ENCODE results near the gene NECAB3. TPM values are rescaled to one million over a fixed set of nuclear protein-coding genes. Genes with fewer than 3 reads are reported as not detected.
"Not testable (repeated sequence)": the region's sequence is repeated elsewhere in the genome, so short reads cannot be mapped to it uniquely, and the experiment has no call there.

Gene NECAB3
- total and polyA plus RNA-seq, 2 donors (not counting 1 experiment from before 2014, with no cell fraction given), result 8.5 to 11.8 TPM

- POLR2A ChIA-PET, result not testable (repeated sequence)
Observed at GRCh38 chr20:33700696-33701441, 26.6 kb upstream of the NECAB3 start.

DNA sequence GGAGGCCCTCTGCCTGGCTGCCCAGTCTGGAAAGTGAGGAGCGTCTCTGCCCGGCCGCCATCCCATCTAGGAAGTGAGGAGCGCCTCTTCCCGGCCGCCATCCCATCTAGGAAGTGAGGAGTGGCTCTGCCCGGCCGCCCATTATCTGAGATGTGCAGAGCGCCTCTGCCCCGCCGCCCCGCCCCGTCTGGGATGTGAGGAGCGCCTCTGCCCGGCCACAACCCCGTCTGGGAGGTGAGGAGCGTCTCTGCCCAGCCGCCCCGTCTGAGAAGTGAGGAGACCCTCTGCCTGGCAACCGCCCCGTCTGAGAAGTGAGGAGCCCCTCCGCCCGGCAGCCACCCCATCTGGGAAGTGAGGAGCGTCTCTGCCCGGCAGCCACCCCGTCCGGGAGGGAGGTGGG, 24.7 kb upstream of the NECAB3 start:
- H3K9ac ChIP-seq (ENCODE audit: low read length); H3K4me3 ChIP-seq (ENCODE audit: control extremely low read depth in 1 of 5, extremely low read depth in 1 of 5, insufficient read depth in 1 of 5, low read depth in 2 of 5, low read length in 4 of 5); intact Hi-C loops (cut with micrococcal nuclease); DNase-seq; H3K4me1 Mint-ChIP-seq; POLR2A ChIA-PET; H3K4me3 Mint-ChIP-seq; H3K9me3 Mint-ChIP-seq (ENCODE audit: insufficient read depth); H2AFZ ChIP-seq (ENCODE audit: insufficient read depth, low read depth, low read length, poor library complexity, severe bottlenecking); CTCF ChIA-PET; H3K27me3 ChIP-seq (replicated peaks in 1 of 4; ENCODE audit: control extremely low read depth in 1 of 4, control insufficient read depth in 3 of 4, insufficient read depth in 4 of 4, low read length in 3 of 4); H4K20me1 ChIP-seq (ENCODE audit: control insufficient read depth, insufficient read depth, low read length, poor library complexity, severe bottlenecking); H3K4me1 ChIP-seq (ENCODE audit: control insufficient read depth in 2 of 2, insufficient read depth in 2 of 2, low read length in 2 of 2); H3K27ac ChIP-seq (ENCODE audit: low read length in 2 of 2); H3K4me2 ChIP-seq (replicated peaks; ENCODE audit: low read depth, low read length, poor library complexity, severe bottlenecking); H3K27ac Mint-ChIP-seq; H3K27me3 Mint-ChIP-seq; H3K79me2 ChIP-seq (ENCODE audit: control insufficient read depth, insufficient read depth, low read length); ATAC-seq (ENCODE audit: low read depth); H3K36me3 ChIP-seq (replicated peaks in 1 of 2; ENCODE audit: control extremely low read depth in 1 of 2, control insufficient read depth in 1 of 2, extremely low read depth in 1 of 2, insufficient read depth in 2 of 2, low read length in 1 of 2): not testable (repeated sequence)
- WGBS (ENCODE audit: insufficient coverage), result 100% methylated on average over 8 of the region's 27 CpGs
- peaks cover 0 to 19% (median 0%) of the 10 kb centered on the region in 3 donors for H3K9me3 ChIP-seq (ENCODE audit: control extremely low read depth in 1 of 3, control insufficient read depth in 2 of 3, insufficient read depth in 1 of 3, low read length in 2 of 3)

More at GRCh38 chr20:33700696-33701441, 26.6 kb upstream of the NECAB3 start:
- H3K27ac ChIP-seq (ENCODE audit: low read length in 2 of 2); H3K4me2 ChIP-seq (replicated peaks; ENCODE audit: low read depth, low read length, poor library complexity, severe bottlenecking); H3K27me3 Mint-ChIP-seq; H3K27me3 ChIP-seq (replicated peaks in 1 of 4; ENCODE audit: control extremely low read depth in 1 of 4, control insufficient read depth in 3 of 4, insufficient read depth in 4 of 4, low read length in 3 of 4); H3K4me3 Mint-ChIP-seq; H3K79me2 ChIP-seq (ENCODE audit: control insufficient read depth, insufficient read depth, low read length); H3K4me1 Mint-ChIP-seq; H4K20me1 ChIP-seq (ENCODE audit: control insufficient read depth, insufficient read depth, low read length, poor library complexity, severe bottlenecking); H3K27ac Mint-ChIP-seq; CTCF ChIA-PET; DNase-seq; ATAC-seq (ENCODE audit: low read depth); H2AFZ ChIP-seq (ENCODE audit: insufficient read depth, low read depth, low read length, poor library complexity, severe bottlenecking); intact Hi-C loops (cut with micrococcal nuclease); H3K9me3 Mint-ChIP-seq (ENCODE audit: insufficient read depth); H3K9ac ChIP-seq (ENCODE audit: low read length); H3K36me3 ChIP-seq (replicated peaks in 1 of 2; ENCODE audit: control extremely low read depth in 1 of 2, control insufficient read depth in 1 of 2, extremely low read depth in 1 of 2, insufficient read depth in 2 of 2, low read length in 1 of 2); H3K4me3 ChIP-seq (ENCODE audit: control extremely low read depth in 1 of 5, extremely low read depth in 1 of 5, insufficient read depth in 1 of 5, low read depth in 2 of 5, low read length in 4 of 5); H3K4me1 ChIP-seq (ENCODE audit: control insufficient read depth in 2 of 2, insufficient read depth in 2 of 2, low read length in 2 of 2): not testable (repeated sequence)
- WGBS (ENCODE audit: insufficient coverage), result 98% methylated on average over 42 of the region's 45 CpGs
- H3K9me3 ChIP-seq (ENCODE audit: control extremely low read depth in 1 of 3, control insufficient read depth in 2 of 3, insufficient read depth in 1 of 3, low read length in 2 of 3), result peaks cover 0 to 19% (median 0%) of the 10 kb centered on the region in 3 donors

All from B cell (primary cell).